Activated T-cell treated with anti-CD3 and anti-CD28 coated beads, Interleukin-2, amount 50 U/mL, for 4 hours (primary cell): ENCODE data around the gene PCGF6. TPM values are rescaled to one million over a fixed set of nuclear protein-coding genes. Genes with fewer than 3 reads are reported as not detected.

ENCODE experiments used
- ATAC-seq, 2 donors: fragments of 200-7000 bp; cut with Tn5 transposase; one replicate each; pipeline ENCODE4 v1.10.0; 2021
- DNase-seq: peaks from one replicate; pipeline ENCODE4 v3.0.0-alpha.2; 2020
- H3K27me3 Mint-ChIP-seq: one replicate; pipeline ENCODE4 v1.8.0; 2021; ENCODE audit warnings: low read depth, mixed read lengths
- H3K36me3 Mint-ChIP-seq: one replicate; pipeline ENCODE4 v1.8.0; 2022; ENCODE audit warnings: mixed read lengths; ENCODE audit not compliant: insufficient read depth
- H3K4me1 Mint-ChIP-seq: one replicate; pipeline ENCODE4 v1.8.0; 2021; ENCODE audit warnings: low read depth, mixed read lengths
- H3K4me3 Mint-ChIP-seq: one replicate; pipeline ENCODE4 v1.8.0; 2021; ENCODE audit warnings: mild to moderate bottlenecking, moderate library complexity, mixed read lengths
- H3K9me3 Mint-ChIP-seq: one replicate; pipeline ENCODE4 v1.8.0; 2021; ENCODE audit warnings: mixed read lengths
- total RNA-seq, 3 donors: library from RNA; stranded (reverse); gene quantifications; one replicate each; pipeline ENCODE4 v1.2.1, GENCODE V29; 2021

PCGF6 gene
- total RNA-seq, 3 donors from 2014 or later: 15.8 to 18.1 (median 16.9) TPM

- DNase-seq: no peak
- Mint-ChIP-seq H3K36me3 (peaks cover 1% of the 10 kb centered on the region), H3K27me3 (peaks cover 14% of the 10 kb centered on the region), H3K4me3 (no peak overlapping the region), H3K9me3 (peaks cover 13% of the 10 kb centered on the region), H3K4me1 (no peaks in the 10 kb centered on the region)
- no peak for ATAC-seq
These were observed 93.1 kb downstream of the PCGF6 start for GRCh38 chr10:103257812-103258211.

DNA sequence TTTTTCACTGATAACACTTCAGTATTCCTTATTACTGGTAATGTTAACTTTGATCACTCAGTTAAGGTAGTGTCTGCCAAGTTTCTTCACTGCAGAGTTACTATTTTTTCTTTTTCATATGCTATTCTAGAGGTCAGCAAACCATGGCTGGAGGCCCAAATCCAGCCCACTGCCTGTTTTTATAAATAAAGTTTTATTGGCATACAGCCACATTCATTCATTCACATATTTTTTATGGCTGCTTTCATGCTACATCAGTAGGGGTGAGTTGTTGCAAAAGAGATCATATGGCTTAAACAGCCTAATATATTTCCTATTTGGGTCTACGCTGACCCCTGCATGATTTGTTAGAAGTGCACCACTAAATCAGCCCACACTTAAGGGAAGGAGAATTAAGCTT, 94.3 kb downstream of the PCGF6 start:
- H3K9me3 Mint-ChIP-seq: peaks cover 13% of the 10 kb centered on the region
- peaks cover 6% of the 10 kb centered on the region for H3K27me3 Mint-ChIP-seq
- no peak overlapping the region for H3K4me3 Mint-ChIP-seq
- ATAC-seq: no peak
- DNase-seq: no peak
- H3K4me1 Mint-ChIP-seq: no peaks in the 10 kb centered on the region
- H3K36me3 Mint-ChIP-seq: peaks cover 1% of the 10 kb centered on the region

DNA sequence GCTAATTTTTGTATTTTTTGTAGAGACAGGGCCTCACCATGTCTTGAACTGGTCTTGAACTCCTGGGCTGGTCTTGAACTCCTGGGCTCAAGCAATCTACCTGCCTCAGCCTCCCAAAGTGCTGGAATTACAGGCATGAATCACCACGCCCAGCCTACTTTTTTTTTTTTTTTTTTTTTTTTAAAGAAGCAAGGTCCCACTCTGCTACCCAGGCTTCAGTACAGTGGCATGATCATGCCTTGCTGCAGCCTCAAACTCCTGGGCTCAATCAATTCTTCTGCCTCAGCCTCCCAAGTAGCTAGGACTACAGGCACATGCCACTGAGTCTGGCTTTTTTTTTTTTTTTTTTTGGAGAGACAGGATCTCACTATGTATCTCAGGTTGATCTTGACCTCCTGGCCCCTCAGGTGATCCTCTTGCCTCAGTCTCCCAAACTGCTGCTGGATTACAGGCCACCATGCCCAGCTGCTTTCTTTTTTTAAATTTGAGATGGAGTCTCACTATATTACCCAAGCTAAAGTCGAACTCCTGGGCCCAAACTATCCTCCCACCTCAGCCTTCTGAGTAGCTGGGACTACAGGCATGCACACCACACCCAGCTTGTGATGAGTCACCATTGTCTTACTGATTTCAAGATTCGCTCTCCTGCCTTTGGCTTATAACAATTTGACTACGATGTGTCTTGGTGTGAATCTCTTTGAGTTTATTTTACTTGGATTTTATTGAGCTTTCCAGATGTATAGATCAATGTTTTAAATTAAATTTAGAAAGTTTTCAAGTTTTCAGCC, 96.2 kb downstream of the PCGF6 start:
- Mint-ChIP-seq H3K9me3 (peaks cover 7% of the 10 kb centered on the region), H3K36me3 (peaks cover 1% of the 10 kb centered on the region), H3K4me3 (no peak overlapping the region), H3K4me1 (peaks cover 2% of the 10 kb centered on the region), H3K27me3 (no peaks in the 10 kb centered on the region)
- DNase-seq: no peak
- ATAC-seq: peak in 1 of 2 donors; percentile 56

- peaks cover 4% of the 10 kb centered on the region for H3K9me3 Mint-ChIP-seq
- DNase-seq: no peak
- H3K27me3 Mint-ChIP-seq: no peaks in the 10 kb centered on the region
- no peak overlapping the region for H3K4me3 Mint-ChIP-seq
- H3K4me1 Mint-ChIP-seq: peaks cover 2% of the 10 kb centered on the region
- peaks cover 1% of the 10 kb centered on the region for H3K36me3 Mint-ChIP-seq
- ATAC-seq: no peak
These were observed 96.8 kb downstream of the PCGF6 start for GRCh38 chr10:103254113-103254512.

Other genes starting within 250 kb of the PCGF6 start
- gene NT5C2, start 157.9 kb downstream of the PCGF6 start, total RNA-seq: 10 to 100 TPM; 34.7 to 45.9 (median 41.3) TPM
- under 1 TPM in 1 of 3 donors, not detected in 2; 0.18 TPM for gene RPEL1, start 105.3 kb downstream of the PCGF6 start, total RNA-seq
- under 1 TPM; 0.27 to 0.38 (median 0.32) TPM for gene INA, start 74.0 kb downstream of the PCGF6 start, total RNA-seq
- gene TAF5, start 16.8 kb upstream of the PCGF6 start, total RNA-seq: 1 to 10 TPM; 6.9 to 9.6 (median 7.8) TPM
- 100 to 1,000 TPM; 426 to 450 (median 433) TPM for gene ATP5MK, start 45.3 kb upstream of the PCGF6 start, total RNA-seq
- gene PDCD11, start 45.5 kb upstream of the PCGF6 start, total RNA-seq: 100 to 1,000 TPM; 122 to 127 (median 124) TPM
- gene CALHM2, start 101.2 kb upstream of the PCGF6 start, total RNA-seq: 1 to 10 TPM; 2.8 to 6.0 (median 3.8) TPM
- not detected for gene CALHM1, start 107.8 kb upstream of the PCGF6 start, total RNA-seq
- gene CALHM3, start 128.1 kb upstream of the PCGF6 start, total RNA-seq: not detected
- gene NEURL1, start 142.6 kb upstream of the PCGF6 start, total RNA-seq: 1 to 10 TPM in 2 of 3 donors, under 1 TPM in 1; 0.84 to 2.0 (median 1.5) TPM